Upper lobe of left lung (tissue), 6 donors: ENCODE data around the gene AXL. TPM values are rescaled to one million over a fixed set of nuclear protein-coding genes. Genes with fewer than 3 reads are reported as not detected.

ENCODE experiments used
- ATAC-seq, 2 donors: fragments of 200-7000 bp; cut with Tn5 transposase; one replicate each; pipeline ENCODE4 v1.9.1; 2022; ENCODE audit warnings: mild to moderate bottlenecking in 2 of 2, moderate library complexity in 2 of 2; ENCODE audit not compliant: low FRiP score in 2 of 2
- DNase-seq, 2 donors: peaks; one replicate each; pipeline ENCODE4 v3.0.0-alpha.2; 2019 to 2020
- H3K27ac ChIP-seq, 4 donors: fragments of 200-600 bp; sonication (generic); one replicate each; pipeline ENCODE4 v1.5.1; 2016 to 2019
- H3K27me3 ChIP-seq, 4 donors: fragments of 200-600 bp; sonication (generic); one replicate each; pipeline ENCODE4 v1.5.1; 2017 to 2019
- H3K36me3 ChIP-seq, 4 donors: fragments of 200-600 bp; sonication (generic); one replicate each; pipeline ENCODE4 v1.5.1; 2016 to 2019
- H3K4me1 ChIP-seq, 4 donors: fragments of 200-600 bp; sonication (generic); one replicate each; pipeline ENCODE4 v1.5.1; 2018 to 2019
- H3K4me3 ChIP-seq, 4 donors: fragments of 200-600 bp; sonication (generic); one replicate each; pipeline ENCODE4 v1.5.1; 2017 to 2019; ENCODE audit warnings: mild to moderate bottlenecking in 2 of 4, moderate library complexity in 1 of 4
- H3K9me3 ChIP-seq, 4 donors: fragments of 200-600 bp; sonication (generic); one replicate each; pipeline ENCODE4 v1.5.1; 2018 to 2019
- CTCF ChIP-seq, 6 experiments: fragments of 450-650 bp in 4 of 6; fragments of 200-600 bp in 2 of 6; sonication (generic) in 2 of 6; IDR thresholded peaks; one replicate each; pipeline ENCODE4 v1.5.1; 2016 to 2019; ENCODE audit warnings: antibody characterized with exemption in 6 of 6
- EP300 ChIP-seq, 4 donors: sonication (generic); formaldehyde crosslinking; IDR thresholded peaks; one replicate each; pipeline ENCODE4 v1.5.1; 2017; ENCODE audit warnings: antibody characterized with exemption in 4 of 4, control low read depth in 2 of 4
- POLR2A ChIP-seq, 4 donors: fragments of 450-650 bp; IDR thresholded peaks; one replicate each; pipeline ENCODE4 v1.5.1; 2016 to 2017; ENCODE audit warnings: antibody characterized with exemption in 4 of 4, mild to moderate bottlenecking in 2 of 4
- POLR2AphosphoS5 ChIP-seq, 2 donors: sonication (generic); formaldehyde crosslinking; IDR thresholded peaks; one replicate each; pipeline ENCODE4 v1.5.1; 2017; ENCODE audit warnings: antibody characterized with exemption in 2 of 2
- WGBS, 2 donors: methylation state at CpG; one replicate each; pipeline ENCODE4 v1.1.5; 2017 to 2018; 5-methylcytosine and 5-hydroxymethylcytosine counted together
- total RNA-seq, 6 donors: library from RNA; depleted of rRNA in 4 of 6; stranded (reverse); fragments of >200 nt in 4 of 6; gene quantifications; one replicate each; pipeline versions ENCODE4 v1.1.0 to v1.2.1, GENCODE V29; 2016 to 2021
- donor health status: DM: no; HTN: no; CAD: no; lungs with moderate emphysema.
- donor health status: DM: no; HTN: yes; CAD: no; lungs with severe emphysema.

AXL gene
- total RNA-seq, 6 donors from 2014 or later = 28.4 to 96.9 (median 71.7) TPM

- no peak for ATAC-seq
- TF ChIP-seq EP300 (IDR thresholded peaks at IDR 0.05) (no peak), POLR2AphosphoS5 (IDR thresholded peaks at IDR 0.05) (no peak), POLR2A (IDR thresholded peaks at IDR 0.05) (no peak), CTCF (IDR thresholded peaks at IDR 0.05) (no peak)
- H3K9me3 ChIP-seq = no peaks in the 10 kb centered on the region
These were observed 30.8 kb downstream of the AXL start for GRCh38 chr19:41249707-41250423.

GRCh38 chr19:41253660-41254059 is 34.6 kb downstream of the AXL start:
- no peaks in the 10 kb centered on the region for H3K27me3 ChIP-seq
- 91 to 93% methylated on average over 3 to 6 of the region's 6 CpGs for WGBS, 2 donors

More at GRCh38 chr19:41249707-41250423, 30.8 kb downstream of the AXL start:
- no peak for DNase-seq
- Histone ChIP-seq H3K4me3 (no peak overlapping the region), H3K27me3 (no peaks in the 10 kb centered on the region), H3K4me1 (no peaks in the 10 kb centered on the region), H3K27ac (no peak overlapping the region), H3K36me3 (peaks cover 0 to 38% (median 8%) of the 10 kb centered on the region in 4 donors)
- WGBS, 2 donors = 91 to 92% methylated on average over 9 of the region's 9 CpGs

GRCh38 chr19:41255171-41255570 is 36.1 kb downstream of the AXL start:
- Histone ChIP-seq H3K4me1 (no peaks in the 10 kb centered on the region), H3K9me3 (no peaks in the 10 kb centered on the region), H3K4me3 (no peak overlapping the region), H3K36me3 (peaks cover 0 to 38% (median 12%) of the 10 kb centered on the region in 4 donors), H3K27ac (no peak overlapping the region), H3K27me3 (no peaks in the 10 kb centered on the region)
- DNase-seq (no peak), ATAC-seq (no peak)
- no peak for TF ChIP-seq EP300 (IDR thresholded peaks at IDR 0.05)
- TF ChIP-seq POLR2A (IDR thresholded peaks at IDR 0.05) = no peak
- no peak for TF ChIP-seq POLR2AphosphoS5 (IDR thresholded peaks at IDR 0.05)
- no peak for TF ChIP-seq CTCF (IDR thresholded peaks at IDR 0.05)

More at GRCh38 chr19:41253660-41254059, 34.6 kb downstream of the AXL start:
- H3K4me3 ChIP-seq = no peak overlapping the region
- H3K9me3 ChIP-seq = no peaks in the 10 kb centered on the region
- H3K27ac ChIP-seq = no peak overlapping the region
- no peak for DNase-seq
- ATAC-seq = no peak
- H3K4me1 ChIP-seq = no peaks in the 10 kb centered on the region
- H3K36me3 ChIP-seq = peaks cover 0 to 47% (median 10%) of the 10 kb centered on the region in 4 donors
- TF ChIP-seq POLR2A (IDR thresholded peaks at IDR 0.05) (no peak), EP300 (IDR thresholded peaks at IDR 0.05) (no peak), CTCF (IDR thresholded peaks at IDR 0.05) (no peak), POLR2AphosphoS5 (IDR thresholded peaks at IDR 0.05) (no peak)

- ATAC-seq (no peak), DNase-seq (no peak)
- TF ChIP-seq EP300 (IDR thresholded peaks at IDR 0.05) (no peak), POLR2AphosphoS5 (IDR thresholded peaks at IDR 0.05) (no peak), CTCF (IDR thresholded peaks at IDR 0.05) (no peak), POLR2A (IDR thresholded peaks at IDR 0.05) (no peak)
- Histone ChIP-seq H3K27me3 (no peaks in the 10 kb centered on the region), H3K27ac (peak overlapping the region; percentile 95 to 99 (median 98)), H3K9me3 (no peaks in the 10 kb centered on the region), H3K36me3 (peaks cover 0 to 16% (median 6%) of the 10 kb centered on the region in 4 donors), H3K4me3 (peak overlapping the region in 3 of 4 donors; percentile 57 to 72 (median 67)), H3K4me1 (peaks cover 17 to 25% (median 21%) of the 10 kb centered on the region in 4 donors)
- WGBS, 2 donors = 59 to 63% methylated on average over 10 of the region's 10 CpGs
These were observed 42.6 kb downstream of the AXL start for GRCh38 chr19:41261474-41262190.
